Measurements from ENCODE around the gene LSM5.
"Not testable (repeated sequence)": the region's sequence is repeated elsewhere in the genome, so short reads cannot be mapped to it uniquely, and the experiment has no call there.

GRCh38 chr7:32470004-32470403, 20.2 kb downstream of the LSM5 start:
- not testable (repeated sequence) for TF ChIP-seq CTCF, POLR2A (IDR thresholded peaks at IDR 0.05)
